ENCODE results near the gene PPIF.

The PPIF gene

DNA sequence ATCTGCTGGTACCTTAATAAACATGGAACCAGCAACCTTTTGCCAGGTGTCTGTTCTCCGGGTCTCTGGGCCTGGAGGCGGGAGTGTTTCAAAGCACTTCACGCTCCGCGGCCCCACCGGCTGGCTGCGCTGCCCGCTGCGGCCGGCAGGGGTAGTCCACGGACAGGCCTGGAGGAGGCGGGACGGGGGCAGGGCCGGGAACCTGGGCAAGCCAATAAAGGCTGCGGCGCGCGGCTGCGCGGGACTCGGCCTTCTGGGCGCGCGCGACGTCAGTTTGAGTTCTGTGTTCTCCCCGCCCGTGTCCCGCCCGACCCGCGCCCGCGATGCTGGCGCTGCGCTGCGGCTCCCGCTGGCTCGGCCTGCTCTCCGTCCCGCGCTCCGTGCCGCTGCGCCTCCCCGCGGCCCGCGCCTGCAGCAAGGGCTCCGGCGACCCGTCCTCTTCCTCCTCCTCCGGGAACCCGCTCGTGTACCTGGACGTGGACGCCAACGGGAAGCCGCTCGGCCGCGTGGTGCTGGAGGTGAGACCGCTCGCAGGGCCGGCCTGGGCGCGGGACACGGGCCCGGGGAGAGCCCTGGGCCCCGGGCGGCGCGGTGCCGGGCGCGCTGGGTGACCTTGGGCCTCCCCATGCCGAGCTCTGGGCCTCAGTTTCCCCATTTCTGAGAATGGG lies at the start of gene PPIF:
PPIF (plus strand) TSS at position 244 of the 668 bp plus-strand sequence; CDS start at position 324, 80 bp downstream.
- TF ChIP-seq, protein P1, sequence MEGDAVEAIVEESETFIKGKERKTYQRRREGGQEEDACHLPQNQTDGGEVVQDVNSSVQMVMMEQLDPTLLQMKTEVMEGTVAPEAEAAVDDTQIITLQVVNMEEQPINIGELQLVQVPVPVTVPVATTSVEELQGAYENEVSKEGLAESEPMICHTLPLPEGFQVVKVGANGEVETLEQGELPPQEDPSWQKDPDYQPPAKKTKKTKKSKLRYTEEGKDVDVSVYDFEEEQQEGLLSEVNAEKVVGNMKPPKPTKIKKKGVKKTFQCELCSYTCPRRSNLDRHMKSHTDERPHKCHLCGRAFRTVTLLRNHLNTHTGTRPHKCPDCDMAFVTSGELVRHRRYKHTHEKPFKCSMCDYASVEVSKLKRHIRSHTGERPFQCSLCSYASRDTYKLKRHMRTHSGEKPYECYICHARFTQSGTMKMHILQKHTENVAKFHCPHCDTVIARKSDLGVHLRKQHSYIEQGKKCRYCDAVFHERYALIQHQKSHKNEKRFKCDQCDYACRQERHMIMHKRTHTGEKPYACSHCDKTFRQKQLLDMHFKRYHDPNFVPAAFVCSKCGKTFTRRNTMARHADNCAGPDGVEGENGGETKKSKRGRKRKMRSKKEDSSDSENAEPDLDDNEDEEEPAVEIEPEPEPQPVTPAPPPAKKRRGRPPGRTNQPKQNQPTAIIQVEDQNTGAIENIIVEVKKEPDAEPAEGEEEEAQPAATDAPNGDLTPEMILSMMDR (conservative IDR thresholded peaks at IDR 0.05; ENCODE audit: low read depth, low read length) = peak; percentile 71
- DNase-seq (ENCODE audit: low read depth) = peak; percentile 96
- H3K4me3 ChIP-seq (ENCODE audit: low read depth, low read length) = peak within 1 kb of the TSS; percentile 76

- TF ChIP-seq, protein P1 (conservative IDR thresholded peaks at IDR 0.05; ENCODE audit: low read depth, low read length) = no peak
Measured at GRCh38 chr10:79298403-79299244, 48.6 kb upstream of the PPIF start.

DNA sequence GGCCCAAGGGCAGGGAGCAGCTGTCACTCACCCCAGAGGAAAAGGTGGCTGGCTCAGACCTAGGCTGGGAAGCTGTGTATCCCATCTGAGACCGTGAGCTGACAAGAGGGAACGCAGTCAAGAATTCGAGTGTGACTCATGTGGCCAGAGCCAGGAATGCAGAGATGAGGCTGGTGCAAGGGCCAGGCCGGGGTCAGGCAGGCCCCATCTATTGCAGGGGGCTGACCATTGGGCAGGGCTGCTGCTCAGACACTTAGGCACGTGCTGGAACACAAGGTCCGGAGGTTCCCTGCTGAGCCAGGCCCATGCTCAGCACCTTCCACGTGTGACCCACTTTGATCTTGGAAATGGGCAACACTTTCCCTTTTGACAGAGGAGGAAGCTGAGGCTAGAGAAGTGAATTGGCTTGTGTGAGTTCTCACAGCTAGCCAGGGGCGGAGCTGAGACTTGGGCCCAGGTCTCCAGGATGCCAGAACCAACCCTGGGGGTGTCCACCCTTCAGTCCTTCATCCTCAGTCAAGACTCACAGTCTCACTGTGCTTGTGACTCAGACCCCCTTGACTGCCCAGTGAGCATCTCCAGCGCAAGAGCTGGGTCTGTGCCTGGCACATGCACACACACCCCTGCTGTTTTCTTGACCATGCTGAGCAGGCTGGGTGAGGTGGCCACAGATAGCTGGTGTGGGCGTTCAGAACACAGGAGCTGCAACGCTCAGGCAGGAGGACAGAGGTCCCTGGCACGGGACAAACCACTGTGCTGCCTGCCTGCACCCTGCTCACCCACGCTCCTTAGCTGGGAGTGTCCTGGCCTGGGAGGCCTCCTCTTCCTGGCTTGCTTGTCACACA lies 47.6 kb upstream of the PPIF start:
- TF ChIP-seq, protein P1 (conservative IDR thresholded peaks at IDR 0.05; ENCODE audit: low read depth, low read length) = no peak
- H3K4me3 ChIP-seq (ENCODE audit: low read depth, low read length) = no peak overlapping the region
- DNase-seq (ENCODE audit: low read depth) = peak; percentile 93

More at GRCh38 chr10:79298403-79299244, 48.6 kb upstream of the PPIF start:
- DNase-seq (ENCODE audit: low read depth) = peak; percentile 97
- H3K4me3 ChIP-seq (ENCODE audit: low read depth, low read length) = no peak overlapping the region

- no peak for DNase-seq (ENCODE audit: low read depth)
- H3K4me3 ChIP-seq (ENCODE audit: low read depth, low read length) = no peak overlapping the region
- TF ChIP-seq, protein P1 (conservative IDR thresholded peaks at IDR 0.05; ENCODE audit: low read depth, low read length) = no peak
Measured at GRCh38 chr10:79300711-79301110, 46.6 kb upstream of the PPIF start.

GRCh38 chr10:79301754-79302530 lies 45.3 kb upstream of the PPIF start:
- no peak overlapping the region for H3K4me3 ChIP-seq (ENCODE audit: low read depth, low read length)
- DNase-seq (ENCODE audit: low read depth) = no peak
- TF ChIP-seq, protein P1 (conservative IDR thresholded peaks at IDR 0.05; ENCODE audit: low read depth, low read length) = no peak

All from choroid plexus epithelial cell (primary cell).